SK-N-SH (cell line): ENCODE data around the gene PTPN4. TPM values are rescaled to one million over a fixed set of nuclear protein-coding genes. Genes with fewer than 3 reads are reported as not detected.

Experiments
- CTCF ChIA-PET: fragments of 300-600, 350-600 bp; formaldehyde crosslinking; extraction: SDS; loops from one replicate; lab custom pipeline; 2021; lab: Yijun Ruan, JAX
- POLR2A ChIA-PET: fragments of 350-600 bp; sonication (Branson Sonifier 250); formaldehyde crosslinking; extraction: SDS; loops from one replicate; lab custom pipeline; 2020; ENCODE audit warnings: antibody characterized with exemption, inconsistent platforms; lab: Yijun Ruan, JAX
- DNase-seq: peaks from one replicate; pipeline ENCODE4 v3.0.0; 2012
- H2AFZ ChIP-seq: fragments of 200-600 bp; sonication (generic); 2 replicates; pipeline ENCODE4 v1.8.1; 2016; ENCODE audit warnings: antibody characterized with exemption, mild to moderate bottlenecking, low read depth
- H3F3A ChIP-seq: fragments of 200-600 bp; sonication (generic); replicated peaks from 2 replicates; pipeline ENCODE3; 2016; ENCODE audit warnings: antibody characterized with exemption, mild to moderate bottlenecking; ENCODE audit not compliant: insufficient read depth
- H3K27ac ChIP-seq, 2 experiments: fragments of 200-500 bp in 1 of 2; fragments of 200-600 bp in 1 of 2; sonication (Bioruptor generic) in 1 of 2; sonication (generic), shearing (Covaris generic) in 1 of 2; 2 replicates each; pipeline versions ENCODE4 v1.5.1 to v1.6.1; 2014 to 2016; ENCODE audit warnings: low read depth in 2 of 2, inconsistent platforms in 1 of 2, low read length in 1 of 2, mild to moderate bottlenecking in 1 of 2, mixed read lengths in 1 of 2
- H3K27me3 ChIP-seq: fragments of 200-600 bp; sonication (generic), shearing (Covaris generic); 2 replicates; pipeline ENCODE4 v1.6.1; 2016; ENCODE audit warnings: mixed run types; ENCODE audit not compliant: insufficient read depth
- H3K36me3 ChIP-seq, 2 experiments: fragments of 200-500 bp in 1 of 2; fragments of 200-600 bp in 1 of 2; sonication (Bioruptor generic) in 1 of 2; sonication (generic) in 1 of 2; replicated peaks in 1 of 2; 2 replicates each; pipeline versions ENCODE3 to v1.5.1; 2014 to 2016; ENCODE audit warnings: low read length in 1 of 2, mild to moderate bottlenecking in 1 of 2; ENCODE audit not compliant: insufficient read depth in 2 of 2, control insufficient read depth in 1 of 2
- H3K4me1 ChIP-seq, 2 experiments: fragments of 200-500 bp in 1 of 2; fragments of 200-600 bp in 1 of 2; sonication (Bioruptor generic) in 1 of 2; sonication (generic), shearing (Covaris generic) in 1 of 2; 2 replicates each; pipeline versions ENCODE4 v1.5.1 to v1.6.1; 2014 to 2016; ENCODE audit warnings: low read depth in 1 of 2, low read length in 1 of 2, mixed run types in 1 of 2; ENCODE audit not compliant: insufficient read depth in 2 of 2, control insufficient read depth in 1 of 2
- H3K4me2 ChIP-seq: fragments of 200-600 bp; sonication (generic), shearing (Covaris generic); 2 replicates; pipeline ENCODE4 v1.6.1; 2017; ENCODE audit warnings: mixed run types
- H3K4me3 ChIP-seq, 2 experiments: fragments of 200-500 bp in 1 of 2; fragments of 200-600 bp in 1 of 2; sonication (Bioruptor generic) in 1 of 2; sonication (generic), shearing (Covaris generic) in 1 of 2; 2 replicates each; pipeline versions ENCODE4 v1.5.1 to v1.8.1; 2014 to 2016; ENCODE audit warnings: low read depth in 2 of 2, inconsistent platforms in 1 of 2, low read length in 1 of 2, mild to moderate bottlenecking in 1 of 2, mixed read lengths in 1 of 2, moderate library complexity in 1 of 2
- H3K79me2 ChIP-seq: fragments of 200-600 bp; sonication (generic); 2 replicates; pipeline ENCODE4 v1.8.1; 2017; ENCODE audit warnings: mild to moderate bottlenecking; ENCODE audit not compliant: insufficient read depth
- H3K9ac ChIP-seq: fragments of 200-600 bp; sonication (generic); 2 replicates; pipeline ENCODE4 v1.6.1; 2017; ENCODE audit warnings: mixed run types
- H3K9me2 ChIP-seq: fragments of 200-600 bp; sonication (generic); 2 replicates; pipeline ENCODE4 v1.6.1; 2017; ENCODE audit warnings: mixed run types
- H3K9me3 ChIP-seq: fragments of 200-600 bp; sonication (generic); 2 replicates; pipeline ENCODE4 v1.6.1; 2017; ENCODE audit warnings: mixed run types, mild to moderate bottlenecking, moderate library complexity
- H4K20me1 ChIP-seq: fragments of 200-600 bp; sonication (generic); 2 replicates; pipeline ENCODE4 v1.6.1; 2017; ENCODE audit warnings: mild to moderate bottlenecking, mixed run types; ENCODE audit not compliant: insufficient read depth
- CHD2 ChIP-seq: fragments of 150-350 bp; IDR thresholded peaks from 2 replicates; pipeline ENCODE4 v1.6.1; 2018; ENCODE audit warnings: low read length; ENCODE audit not compliant: partially characterized antibody
- ELF1 ChIP-seq: IDR thresholded peaks from 2 replicates; pipeline ENCODE4 v1.4.0; 2012
- EP300 ChIP-seq, 2 experiments: IDR thresholded peaks; 2 replicates each; pipeline versions ENCODE4 v1.4.0 to v1.6.1; 2012; ENCODE audit warnings: borderline replicate concordance in 1 of 2, low read depth in 1 of 2, low read length in 1 of 2
- EZH2phosphoT487 ChIP-seq: fragments of 200-600 bp; sonication (generic); IDR thresholded peaks from 2 replicates; pipeline ENCODE4 v1.6.1; 2017; ENCODE audit warnings: low read depth, mixed run types, mild to moderate bottlenecking, antibody characterized with exemption, moderate library complexity, borderline replicate concordance
- FOSL2 ChIP-seq: IDR thresholded peaks from 2 replicates; pipeline ENCODE4 v1.4.0; 2012; ENCODE audit warnings: low read depth, mild to moderate bottlenecking, moderate library complexity, borderline replicate concordance
- FOXM1 ChIP-seq: IDR thresholded peaks from 2 replicates; pipeline ENCODE4 v1.4.0; 2012; ENCODE audit warnings: low read depth, mild to moderate bottlenecking
- GABPA ChIP-seq: IDR thresholded peaks from 2 replicates; pipeline ENCODE4 v1.4.0; 2012; ENCODE audit warnings: low read depth, mild to moderate bottlenecking
- IRF3 ChIP-seq: fragments of 150-350 bp; IDR thresholded peaks from 2 replicates; pipeline ENCODE4 v1.6.1; 2016; ENCODE audit warnings: mild to moderate bottlenecking, low read depth, low read length
- NFIC ChIP-seq: IDR thresholded peaks from 2 replicates; pipeline ENCODE4 v1.4.0; 2012; ENCODE audit warnings: borderline replicate concordance
- PBX3 ChIP-seq: IDR thresholded peaks from 2 replicates; pipeline ENCODE4; 2012
- POLR2AphosphoS5 ChIP-seq: IDR thresholded peaks from 2 replicates; pipeline ENCODE4 v1.6.1; 2012; ENCODE audit warnings: low read depth, low read length
- RAD21 ChIP-seq: IDR thresholded peaks from 2 replicates; pipeline ENCODE4 v1.6.1; 2012; ENCODE audit warnings: mild to moderate bottlenecking, low read length
- REST ChIP-seq: IDR thresholded peaks from 2 replicates; pipeline ENCODE4 v1.6.1; 2012; ENCODE audit warnings: mild to moderate bottlenecking, low read depth, low read length, moderate library complexity
- RFX5 ChIP-seq: IDR thresholded peaks from 2 replicates; pipeline ENCODE4 v1.6.1; 2012; ENCODE audit warnings: mild to moderate bottlenecking, improper control_type of control experiment, low read length
- SMC3 ChIP-seq: IDR thresholded peaks from 2 replicates; pipeline ENCODE4 v1.6.1; 2012; ENCODE audit warnings: low read depth, low read length, improper control_type of control experiment
- TCF12 ChIP-seq: IDR thresholded peaks from 2 replicates; pipeline ENCODE4 v1.4.0; 2012
- TEAD4 ChIP-seq: IDR thresholded peaks from 2 replicates; pipeline ENCODE4 v1.4.0; 2012; ENCODE audit warnings: mild to moderate bottlenecking, borderline replicate concordance; ENCODE audit not compliant: insufficient read depth
- USF2 ChIP-seq: fragments of 150-350 bp; IDR thresholded peaks from 2 replicates; pipeline ENCODE4 v1.6.1; 2017; ENCODE audit warnings: antibody characterized with exemption, low read length, low read depth, borderline replicate concordance
- WGBS: methylation state at CpG from one replicate; pipeline ENCODE4 v1.1.6; 2017; ENCODE audit warnings: low lambda C conversion rate; 5-methylcytosine and 5-hydroxymethylcytosine counted together
- polyA plus RNA-seq, 3 experiments: library from polyadenylated mRNA; depleted of rRNA; stranded (reverse); fragments of >200 nt; gene quantifications; 2 replicates each; pipeline ENCODE4 v1.2.3, GENCODE V29; 2012

Gene PTPN4
- polyA plus RNA-seq, 1 of the 3 experiments (the other 2 are of a cell fraction): 6.2 TPM

- no peak for TF ChIP-seq USF2
- TF ChIP-seq EP300 (IDR thresholded peaks at IDR 0.05; ENCODE audit: borderline replicate concordance in 1 of 2, low read depth in 1 of 2, low read length in 1 of 2): no peak
- no peak for TF ChIP-seq EZH2phosphoT487
- TF ChIP-seq FOSL2: no peak
- TF ChIP-seq CHD2: no peak
- no peak for TF ChIP-seq RAD21
Observed at GRCh38 chr2:119736021-119736420, 23.7 kb upstream of the PTPN4 start (continued).

GRCh38 chr2:119739580-119740255 lies 20.0 kb upstream of the PTPN4 start:
- H3K9me2 ChIP-seq: no peaks in the 10 kb centered on the region
- H3K36me3 ChIP-seq: no peaks in the 10 kb centered on the region
- H3K4me2 ChIP-seq: no peak overlapping the region
- H3K9me3 ChIP-seq: no peaks in the 10 kb centered on the region
- H2AFZ ChIP-seq: no peak overlapping the region
- CTCF ChIA-PET: interaction anchor here (1.3 to 1.6 kb wide), 3 partner anchors 13 to 98 kb away, joined by 3 to 4 read pairs (median 3); no protein-coding TSS in a partner anchor
- no peak for DNase-seq
- no peak overlapping the region for H3K9ac ChIP-seq
- H4K20me1 ChIP-seq: no peaks in the 10 kb centered on the region
- H3K4me3 ChIP-seq: no peak overlapping the region
- H3F3A ChIP-seq: no peaks in the 10 kb centered on the region
- no peaks in the 10 kb centered on the region for H3K27me3 ChIP-seq
- H3K4me1 ChIP-seq: peaks cover 0 to 4% of the 10 kb centered on the region in 2 experiments; a peak in 3 of 4 replicates
- POLR2A ChIA-PET: no interaction called here
- WGBS: 80% methylated on average over 1 of the region's 3 CpGs
- TF ChIP-seq FOXM1: no peak
- TF ChIP-seq, all 33 proteins: peak for 0
- H3K27ac ChIP-seq: no peak overlapping the region
- no peaks in the 10 kb centered on the region for H3K79me2 ChIP-seq

GRCh38 chr2:119741001-119741400 lies 18.7 kb upstream of the PTPN4 start:
- Histone ChIP-seq H3F3A (no peaks in the 10 kb centered on the region), H3K4me1 (peaks cover 0 to 4% of the 10 kb centered on the region in 2 experiments; a peak in 3 of 4 replicates), H3K9me3 (no peaks in the 10 kb centered on the region), H2AFZ (no peak overlapping the region), H3K4me2 (no peak overlapping the region), H3K4me3 (no peak overlapping the region), H3K36me3 (no peaks in the 10 kb centered on the region), H3K27ac (no peak overlapping the region), H4K20me1 (no peaks in the 10 kb centered on the region), H3K79me2 (no peaks in the 10 kb centered on the region), H3K9ac (no peak overlapping the region), H3K27me3 (no peaks in the 10 kb centered on the region), H3K9me2 (no peaks in the 10 kb centered on the region)
- CTCF ChIA-PET: interaction anchor here (0.7 to 2.1 kb wide), 4 partner anchors 12 to 434 kb away, joined by 3 to 5 read pairs (median 4); no protein-coding TSS in a partner anchor
- DNase-seq: no peak
- WGBS: 87% methylated on average over 3 of the region's 3 CpGs
- POLR2A ChIA-PET: no interaction called here
- TF ChIP-seq USF2 (no peak), IRF3 (no peak), FOSL2 (no peak), RFX5 (no peak), POLR2AphosphoS5 (no peak), TEAD4 (no peak), NFIC (no peak), TCF12 (no peak), SMC3 (no peak), GABPA (no peak), REST (no peak), ELF1 (no peak), PBX3 (no peak)
